BLaER1 treated with 17β-estradiol and CSF1 and Interleukin-3, amounts not matched to agents 10 nM and 100 nM (cell line): ENCODE results near the gene CPT2.

Experiments used
- H3K27ac ChIP-seq, 11 experiments: shearing (Covaris generic); formaldehyde crosslinking; 2 replicates each; pipeline ENCODE4 v1.8.1; 2022
- H3K27me3 ChIP-seq, 11 experiments: shearing (Covaris generic); formaldehyde crosslinking; 2 replicates each; pipeline ENCODE4 v1.8.1; 2022
- H3K36me3 ChIP-seq, 11 experiments: shearing (Covaris generic); formaldehyde crosslinking; 2 replicates each; pipeline ENCODE4 v1.8.1; 2022
- H3K4me1 ChIP-seq, 10 experiments: shearing (Covaris generic); formaldehyde crosslinking; 2 replicates each; pipeline ENCODE4 v1.8.1; 2022
- H3K4me2 ChIP-seq, 11 experiments: shearing (Covaris generic); formaldehyde crosslinking; 2 replicates each; pipeline ENCODE4 v1.8.1; 2022
- H3K4me3 ChIP-seq, 10 experiments: shearing (Covaris generic); formaldehyde crosslinking; 2 replicates each; pipeline ENCODE4 v1.8.1; 2022
- H3K9ac ChIP-seq, 11 experiments: shearing (Covaris generic); formaldehyde crosslinking; 2 replicates each; pipeline ENCODE4 v1.8.1; 2022
- H3K9me3 ChIP-seq, 11 experiments: shearing (Covaris generic); formaldehyde crosslinking; replicated peaks in 1 of 11; 2 replicates each; pipeline ENCODE4 v1.8.1; 2022
- H4K20me1 ChIP-seq, 11 experiments: shearing (Covaris generic); formaldehyde crosslinking; 2 replicates each; pipeline ENCODE4 v1.8.1; 2022
- Cebpa-rat ChIP-seq, 11 experiments: shearing (Covaris generic); IDR thresholded peaks; 2 replicates each; pipeline ENCODE4 v1.8.1; 2022

CPT2 gene

GRCh38 chr1:53246261-53247134 lies 49.9 kb downstream of the CPT2 start:
- Histone ChIP-seq H4K20me1 (peaks cover 0 to 8% (median 0%) of the 10 kb centered on the region in 11 experiments; a peak in 1 of 22 replicates), H3K36me3 (peaks cover 46 to 84% (median 76%) of the 10 kb centered on the region in 11 experiments), H3K27ac (peak overlapping the region in 1 of 11 experiments; percentile 1; a peak in 1 of 22 replicates), H3K9me3 (no peaks in the 10 kb centered on the region), H3K9ac (no peak overlapping the region), H3K4me2 (peak overlapping the region in 8 of 11 experiments; percentile 20 to 55 (median 42); a peak in 13 of 22 replicates), H3K4me1 (peaks cover 0 to 33% (median 17%) of the 10 kb centered on the region in 10 experiments; a peak in 16 of 20 replicates), H3K4me3 (no peak overlapping the region), H3K27me3 (no peaks in the 10 kb centered on the region)
- TF ChIP-seq Cebpa-rat (IDR thresholded peaks at IDR 0.05), result no peak

- Histone ChIP-seq H3K4me3 (no peak overlapping the region), H3K36me3 (peaks cover 64 to 100% (median 96%) of the 10 kb centered on the region in 11 experiments), H3K9me3 (no peaks in the 10 kb centered on the region), H3K4me1 (peaks cover 0 to 27% (median 16%) of the 10 kb centered on the region in 10 experiments; a peak in 16 of 20 replicates), H3K4me2 (no peak overlapping the region), H3K27me3 (no peaks in the 10 kb centered on the region), H4K20me1 (peaks cover 0 to 8% (median 0%) of the 10 kb centered on the region in 11 experiments; a peak in 2 of 22 replicates), H3K9ac (no peak overlapping the region), H3K27ac (no peak overlapping the region)
- TF ChIP-seq Cebpa-rat (IDR thresholded peaks at IDR 0.05), result no peak
These were observed 53.1 kb downstream of the CPT2 start for GRCh38 chr1:53249706-53250105.

GRCh38 chr1:53250325-53250724 lies 53.7 kb downstream of the CPT2 start:
- no peak for TF ChIP-seq Cebpa-rat (IDR thresholded peaks at IDR 0.05)
- Histone ChIP-seq H3K4me1 (peaks cover 0 to 20% (median 16%) of the 10 kb centered on the region in 10 experiments; a peak in 16 of 20 replicates), H3K27ac (no peak overlapping the region), H3K4me2 (no peak overlapping the region), H3K9ac (no peak overlapping the region), H4K20me1 (peaks cover 0 to 8% (median 0%) of the 10 kb centered on the region in 11 experiments; a peak in 2 of 22 replicates), H3K27me3 (no peaks in the 10 kb centered on the region), H3K9me3 (no peaks in the 10 kb centered on the region), H3K4me3 (no peak overlapping the region), H3K36me3 (peaks cover 70 to 100% (median 96%) of the 10 kb centered on the region in 11 experiments)

- Histone ChIP-seq H4K20me1 (peaks cover 0 to 7% (median 0%) of the 10 kb centered on the region in 11 experiments; a peak in 2 of 22 replicates), H3K9me3 (no peaks in the 10 kb centered on the region), H3K27ac (no peak overlapping the region), H3K9ac (no peak overlapping the region), H3K27me3 (no peaks in the 10 kb centered on the region), H3K4me2 (no peak overlapping the region), H3K4me1 (no peaks in the 10 kb centered on the region), H3K36me3 (peaks cover 77 to 100% (median 96%) of the 10 kb centered on the region in 11 experiments), H3K4me3 (no peak overlapping the region)
- TF ChIP-seq Cebpa-rat (IDR thresholded peaks at IDR 0.05), result no peak
These were observed 57.5 kb downstream of the CPT2 start for GRCh38 chr1:53254011-53254640.

- no peak for TF ChIP-seq Cebpa-rat (IDR thresholded peaks at IDR 0.05)
- Histone ChIP-seq H3K9ac (no peak overlapping the region), H3K36me3 (peaks cover 77 to 100% (median 96%) of the 10 kb centered on the region in 11 experiments), H3K4me3 (no peak overlapping the region), H3K27me3 (no peaks in the 10 kb centered on the region), H3K9me3 (no peaks in the 10 kb centered on the region), H3K4me2 (no peak overlapping the region), H3K4me1 (no peaks in the 10 kb centered on the region), H3K27ac (no peak overlapping the region), H4K20me1 (peaks cover 0 to 7% (median 0%) of the 10 kb centered on the region in 11 experiments; a peak in 1 of 22 replicates)
These were observed 58.4 kb downstream of the CPT2 start for GRCh38 chr1:53255031-53255430.

- H3K36me3 ChIP-seq, result peaks cover 78 to 100% (median 96%) of the 10 kb centered on the region in 11 experiments
- H3K4me3 ChIP-seq, result no peak overlapping the region
- no peak for TF ChIP-seq Cebpa-rat (IDR thresholded peaks at IDR 0.05)
- H3K9me3 ChIP-seq, result no peaks in the 10 kb centered on the region
- H3K4me2 ChIP-seq, result no peak overlapping the region
- H3K4me1 ChIP-seq, result no peaks in the 10 kb centered on the region
- H3K27me3 ChIP-seq, result no peaks in the 10 kb centered on the region
- 0 out of 22 replicates have a peak overlapping the region, but pooled peaks of 1 of the 11 experiments have one; percentile 34 for H3K9ac ChIP-seq
- H3K27ac ChIP-seq, result no peak overlapping the region
- H4K20me1 ChIP-seq, result peaks cover 0 to 7% (median 0%) of the 10 kb centered on the region in 11 experiments; a peak in 3 of 22 replicates
These were observed 60.2 kb downstream of the CPT2 start for GRCh38 chr1:53256511-53257453.

- Histone ChIP-seq H3K4me2 (no peak overlapping the region), H3K27ac (no peak overlapping the region), H3K4me3 (no peak overlapping the region), H3K9ac (no peak overlapping the region), H3K36me3 (peaks cover 78 to 100% (median 96%) of the 10 kb centered on the region in 11 experiments), H3K27me3 (no peaks in the 10 kb centered on the region), H4K20me1 (peaks cover 0 to 7% (median 0%) of the 10 kb centered on the region in 11 experiments; a peak in 5 of 22 replicates), H3K4me1 (no peaks in the 10 kb centered on the region), H3K9me3 (no peaks in the 10 kb centered on the region)
- TF ChIP-seq Cebpa-rat (IDR thresholded peaks at IDR 0.05), result no peak
These were observed 60.9 kb downstream of the CPT2 start for GRCh38 chr1:53257454-53258081.

GRCh38 chr1:53258216-53258615 lies 61.6 kb downstream of the CPT2 start:
- TF ChIP-seq Cebpa-rat (IDR thresholded peaks at IDR 0.05), result no peak
- Histone ChIP-seq H3K27ac (no peak overlapping the region), H3K36me3 (peaks cover 84 to 100% (median 100%) of the 10 kb centered on the region in 11 experiments)

More at GRCh38 chr1:53258216-53258615, 61.6 kb downstream of the CPT2 start:
- no peaks in the 10 kb centered on the region for H3K27me3 ChIP-seq
- H3K9me3 ChIP-seq, result no peaks in the 10 kb centered on the region
- H3K4me3 ChIP-seq, result no peak overlapping the region
- H4K20me1 ChIP-seq, result peaks cover 0 to 12% (median 0%) of the 10 kb centered on the region in 11 experiments; a peak in 5 of 22 replicates
- no peak overlapping the region for H3K4me2 ChIP-seq
- H3K9ac ChIP-seq, result no peak overlapping the region
- H3K4me1 ChIP-seq, result no peaks in the 10 kb centered on the region
